ENCODE measurements around the gene SLC5A2.
"Not testable (repeated sequence)": the region's sequence is repeated elsewhere in the genome, so short reads cannot be mapped to it uniquely, and the experiment has no call there.

Gene SLC5A2

GRCh38 chr16:31517800-31518402 lies 35.0 kb downstream of the SLC5A2 start:
- Mint-ChIP-seq H3K36me3 (ENCODE audit: low read depth) (no peaks in the 10 kb centered on the region), H3K27ac (no peak overlapping the region), H3K4me3 (no peak overlapping the region), H3K27me3 (ENCODE audit: low read depth) (peaks cover 19% of the 10 kb centered on the region), H3K4me1 (no peaks in the 10 kb centered on the region), H3K9me3 (peaks cover 4% of the 10 kb centered on the region)
- TF ChIP-seq CTCF (IDR thresholded peaks at IDR 0.05; ENCODE audit: unreplicated experiment in 3 of 3) = no peak

GRCh38 chr16:31519759-31520431 lies 37.0 kb downstream of the SLC5A2 start:
- Mint-ChIP-seq H3K4me1 (no peaks in the 10 kb centered on the region), H3K27ac (no peak overlapping the region), H3K36me3 (ENCODE audit: low read depth) (no peaks in the 10 kb centered on the region), H3K27me3 (ENCODE audit: low read depth) (peaks cover 27% of the 10 kb centered on the region), H3K9me3 (peaks cover 4% of the 10 kb centered on the region), H3K4me3 (no peak overlapping the region)
- no peak for TF ChIP-seq CTCF (IDR thresholded peaks at IDR 0.05; ENCODE audit: unreplicated experiment in 3 of 3)

GRCh38 chr16:31521368-31521767 lies 38.4 kb downstream of the SLC5A2 start:
- Mint-ChIP-seq H3K9me3 (peaks cover under 1% of the 10 kb centered on the region), H3K4me1 (no peaks in the 10 kb centered on the region), H3K27me3 (ENCODE audit: low read depth) (peaks cover 33% of the 10 kb centered on the region), H3K27ac (no peak overlapping the region), H3K4me3 (no peak overlapping the region), H3K36me3 (ENCODE audit: low read depth) (no peaks in the 10 kb centered on the region)
- TF ChIP-seq CTCF (IDR thresholded peaks at IDR 0.05; ENCODE audit: unreplicated experiment in 3 of 3) = no peak

GRCh38 chr16:31522071-31522470 lies 39.1 kb downstream of the SLC5A2 start:
- TF ChIP-seq CTCF (IDR thresholded peaks at IDR 0.05; ENCODE audit: unreplicated experiment in 3 of 3) = no peak
- no peak overlapping the region for H3K27ac Mint-ChIP-seq
- no peaks in the 10 kb centered on the region for H3K9me3 Mint-ChIP-seq
- no peaks in the 10 kb centered on the region for H3K36me3 Mint-ChIP-seq (ENCODE audit: low read depth)
- H3K4me3 Mint-ChIP-seq = no peak overlapping the region
- peaks cover 32% of the 10 kb centered on the region for H3K27me3 Mint-ChIP-seq (ENCODE audit: low read depth)
- no peaks in the 10 kb centered on the region for H3K4me1 Mint-ChIP-seq

GRCh38 chr16:31523768-31524167 lies 40.8 kb downstream of the SLC5A2 start:
- H3K27ac Mint-ChIP-seq; H3K4me3 Mint-ChIP-seq; H3K4me1 Mint-ChIP-seq; H3K36me3 Mint-ChIP-seq (ENCODE audit: low read depth); H3K9me3 Mint-ChIP-seq: not testable (repeated sequence)
- peaks cover 23% of the 10 kb centered on the region for H3K27me3 Mint-ChIP-seq (ENCODE audit: low read depth)

- H3K9me3 Mint-ChIP-seq = no peaks in the 10 kb centered on the region
- H3K27me3 Mint-ChIP-seq (ENCODE audit: low read depth) = peaks cover 23% of the 10 kb centered on the region
- H3K36me3 Mint-ChIP-seq (ENCODE audit: low read depth) = no peaks in the 10 kb centered on the region
- no peak overlapping the region for H3K4me3 Mint-ChIP-seq
- TF ChIP-seq CTCF (IDR thresholded peaks at IDR 0.05; ENCODE audit: unreplicated experiment in 3 of 3) = no peak
- no peak overlapping the region for H3K27ac Mint-ChIP-seq
- peaks cover 12% of the 10 kb centered on the region for H3K4me1 Mint-ChIP-seq
These were observed 42.2 kb downstream of the SLC5A2 start for GRCh38 chr16:31525113-31525512.
